ENCODE data around the gene AJM1.
"Not testable (repeated sequence)": the region's sequence is repeated elsewhere in the genome, so short reads cannot be mapped to it uniquely, and the experiment has no call there.

AJM1 gene

GRCh38 chr9:136867480-136867879 is 25.2 kb downstream of the AJM1 start:
- H3K27ac ChIP-seq = 0 out of 2 replicates have a peak overlapping the region, but pooled peaks have one; percentile 36
- no peak for TF ChIP-seq CTCF (conservative IDR thresholded peaks at IDR 0.05; ENCODE audit: low read depth)
- ChIA-PET CTCF (no interaction called here), POLR2A (ENCODE audit: low non-redundant PET) (interaction anchor here (0.7 kb wide), 1 partner anchor 21 kb away, joined by 3 read pairs; no protein-coding TSS in a partner anchor)
- DNase-seq (ENCODE audit: low spot score) = no peak

- CTCF ChIA-PET = interaction anchor here (0.6 kb wide), 1 partner anchor 28 kb away, joined by 3 read pairs; no protein-coding TSS in a partner anchor
These were observed 25.6 kb downstream of the AJM1 start for GRCh38 chr9:136867917-136868316.

GRCh38 chr9:136868644-136869043 is 26.4 kb downstream of the AJM1 start:
- ChIA-PET POLR2A (ENCODE audit: low non-redundant PET) (no interaction called here), CTCF (no interaction called here)
- H3K27ac ChIP-seq = peak overlapping the region; percentile 36
- TF ChIP-seq CTCF (conservative IDR thresholded peaks at IDR 0.05; ENCODE audit: low read depth) = no peak
- DNase-seq (ENCODE audit: low spot score) = no peak

More at GRCh38 chr9:136867917-136868316, 25.6 kb downstream of the AJM1 start:
- 0 out of 2 replicates have a peak overlapping the region, but pooled peaks have one; percentile 36 for H3K27ac ChIP-seq
- no peak for TF ChIP-seq CTCF (conservative IDR thresholded peaks at IDR 0.05; ENCODE audit: low read depth)
- DNase-seq (ENCODE audit: low spot score) = no peak
- POLR2A ChIA-PET (ENCODE audit: low non-redundant PET) = no interaction called here

GRCh38 chr9:136869611-136870010 is 27.3 kb downstream of the AJM1 start:
- 0 out of 2 replicates have a peak overlapping the region, but pooled peaks have one; percentile 1 for H3K27ac ChIP-seq
- ChIA-PET POLR2A (ENCODE audit: low non-redundant PET) (interaction anchor here (0.8 kb wide), 1 partner anchor 9 kb away, joined by 3 read pairs; no protein-coding TSS in a partner anchor), CTCF (interaction anchor here (0.6 to 0.7 kb wide), 3 partner anchors 10 to 513 kb away, joined by 3 read pairs; no protein-coding TSS in a partner anchor)
- DNase-seq (ENCODE audit: low spot score) = not testable (repeated sequence)

GRCh38 chr9:136875155-136875554 is 32.9 kb downstream of the AJM1 start:
- POLR2A ChIA-PET (ENCODE audit: low non-redundant PET) = no interaction called here
- no peak for TF ChIP-seq CTCF (conservative IDR thresholded peaks at IDR 0.05; ENCODE audit: low read depth)
- CTCF ChIA-PET = no interaction called here
- DNase-seq (ENCODE audit: low spot score) = no peak
- no peak overlapping the region for H3K27ac ChIP-seq

GRCh38 chr9:136876476-136876875 is 34.2 kb downstream of the AJM1 start:
- TF ChIP-seq CTCF (conservative IDR thresholded peaks at IDR 0.05; ENCODE audit: low read depth) = no peak
- H3K27ac ChIP-seq = no peak overlapping the region
- ChIA-PET CTCF (interaction anchor here (0.6 to 1.5 kb wide), 2 partner anchors 17 to 34 kb away, joined by 3 read pairs; partner anchors contain the start of gene AJM1), POLR2A (ENCODE audit: low non-redundant PET) (no interaction called here)
- DNase-seq (ENCODE audit: low spot score) = no peak

- DNase-seq (ENCODE audit: low spot score) = no peak
- peak overlapping the region; percentile 85; the same call in 1 of the 2 replicates for H3K27ac ChIP-seq
- CTCF ChIA-PET = no interaction called here
- no peak for TF ChIP-seq CTCF (conservative IDR thresholded peaks at IDR 0.05; ENCODE audit: low read depth)
- POLR2A ChIA-PET (ENCODE audit: low non-redundant PET) = no interaction called here
These were observed 38.4 kb downstream of the AJM1 start for GRCh38 chr9:136880651-136881050.

Measured in RWPE1 (cell line).